HepG2 (cell line): Measurements from ENCODE around the gene SORL1-AS1.

Experiments
- HES4 ChIP-seq: sonication (generic); formaldehyde crosslinking; IDR thresholded peaks from 2 replicates; pipeline ENCODE4 v1.9.0; 2021; ENCODE audit warnings: mild to moderate bottlenecking, missing genetic modification reagents, borderline replicate concordance
- NR2F6 ChIP-seq, 2 experiments: IDR thresholded peaks; 2 replicates each; pipeline ENCODE4 v1.6.1; 2016; ENCODE audit warnings: antibody characterized with exemption in 1 of 2, mild to moderate bottlenecking in 1 of 2
- ZBTB38 ChIP-seq: sonication (generic); formaldehyde crosslinking; IDR thresholded peaks from 2 replicates; pipeline ENCODE4 v1.5.1; 2020; ENCODE audit warnings: mild to moderate bottlenecking, missing genetic modification reagents
- ZNF703 ChIP-seq: sonication (generic); formaldehyde crosslinking; IDR thresholded peaks from 2 replicates; pipeline ENCODE4 v1.5.1; 2020; ENCODE audit warnings: missing genetic modification reagents, mild to moderate bottlenecking, moderate library complexity, borderline replicate concordance
- TF ChIP-seq, protein P1 (sequence below): sonication (generic); formaldehyde crosslinking; IDR thresholded peaks from 2 replicates; pipeline ENCODE4 v1.4.0; 2020; ENCODE audit warnings: missing genetic modification reagents, borderline replicate concordance
- TF ChIP-seq, protein P2 (sequence below): IDR thresholded peaks from 2 replicates; pipeline ENCODE4 v1.4.0; 2020; ENCODE audit warnings: mild to moderate bottlenecking, missing genetic modification reagents
- TF ChIP-seq, protein P3 (sequence below): sonication (generic); formaldehyde crosslinking; IDR thresholded peaks from 2 replicates; pipeline ENCODE4 v1.4.0; 2020; ENCODE audit warnings: missing genetic modification reagents

SORL1-AS1 gene

DNA sequence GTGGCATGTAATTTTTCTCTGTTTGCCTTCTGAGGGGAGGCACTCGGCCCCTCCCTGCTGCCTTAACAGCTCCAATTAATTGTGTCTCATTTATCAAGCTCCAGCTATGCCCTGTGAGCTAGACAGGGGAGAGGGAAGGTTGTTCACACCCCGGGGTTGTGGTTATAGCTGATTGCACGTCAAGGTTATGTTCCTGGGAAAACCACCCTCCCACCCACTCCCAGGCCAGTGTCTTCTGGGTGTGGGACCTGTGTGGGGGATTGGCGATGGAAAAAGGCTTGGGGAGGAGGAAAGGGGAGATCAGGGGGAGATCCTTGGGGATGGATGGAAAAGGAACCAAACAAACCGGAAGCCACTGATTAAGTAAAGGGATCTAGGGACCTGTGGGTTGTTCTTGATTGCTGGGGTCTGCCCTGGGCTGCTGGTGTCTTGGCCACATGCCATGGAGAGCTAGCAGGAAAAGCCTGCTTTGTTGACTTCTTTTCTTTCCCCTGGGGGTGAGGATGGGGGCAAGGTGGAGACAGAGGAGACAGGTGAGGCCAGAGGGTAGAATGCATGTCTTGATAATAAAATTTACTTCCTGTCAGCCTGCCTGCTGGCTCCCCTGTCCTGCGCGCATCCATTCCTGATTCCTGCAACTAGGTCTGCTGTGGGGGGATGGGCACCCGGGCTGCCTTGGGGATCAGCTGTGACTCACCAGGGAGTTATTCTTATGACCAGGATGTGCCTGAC, 13.5 kb upstream of the SORL1-AS1 start (continued):
- TF ChIP-seq ZBTB38 (CRISPR knock-in tag) (peak; percentile 80), HES4 (0 out of 2 replicates have a peak, but pooled peaks have one; percentile 25), ZNF703 (CRISPR knock-in tag) (no peak), NR2F6 (IDR thresholded peaks at IDR 0.05) (no peak), NR2F6 (CRISPR knock-in tag; IDR thresholded peaks at IDR 0.05) (peak; percentile 35; the same call in 1 of the 2 replicates)
- TF ChIP-seq, protein P1, sequence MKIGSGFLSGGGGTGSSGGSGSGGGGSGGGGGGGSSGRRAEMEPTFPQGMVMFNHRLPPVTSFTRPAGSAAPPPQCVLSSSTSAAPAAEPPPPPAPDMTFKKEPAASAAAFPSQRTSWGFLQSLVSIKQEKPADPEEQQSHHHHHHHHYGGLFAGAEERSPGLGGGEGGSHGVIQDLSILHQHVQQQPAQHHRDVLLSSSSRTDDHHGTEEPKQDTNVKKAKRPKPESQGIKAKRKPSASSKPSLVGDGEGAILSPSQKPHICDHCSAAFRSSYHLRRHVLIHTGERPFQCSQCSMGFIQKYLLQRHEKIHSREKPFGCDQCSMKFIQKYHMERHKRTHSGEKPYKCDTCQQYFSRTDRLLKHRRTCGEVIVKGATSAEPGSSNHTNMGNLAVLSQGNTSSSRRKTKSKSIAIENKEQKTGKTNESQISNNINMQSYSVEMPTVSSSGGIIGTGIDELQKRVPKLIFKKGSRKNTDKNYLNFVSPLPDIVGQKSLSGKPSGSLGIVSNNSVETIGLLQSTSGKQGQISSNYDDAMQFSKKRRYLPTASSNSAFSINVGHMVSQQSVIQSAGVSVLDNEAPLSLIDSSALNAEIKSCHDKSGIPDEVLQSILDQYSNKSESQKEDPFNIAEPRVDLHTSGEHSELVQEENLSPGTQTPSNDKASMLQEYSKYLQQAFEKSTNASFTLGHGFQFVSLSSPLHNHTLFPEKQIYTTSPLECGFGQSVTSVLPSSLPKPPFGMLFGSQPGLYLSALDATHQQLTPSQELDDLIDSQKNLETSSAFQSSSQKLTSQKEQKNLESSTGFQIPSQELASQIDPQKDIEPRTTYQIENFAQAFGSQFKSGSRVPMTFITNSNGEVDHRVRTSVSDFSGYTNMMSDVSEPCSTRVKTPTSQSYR (CRISPR knock-in tag): peak; percentile 98
- TF ChIP-seq, protein P2, sequence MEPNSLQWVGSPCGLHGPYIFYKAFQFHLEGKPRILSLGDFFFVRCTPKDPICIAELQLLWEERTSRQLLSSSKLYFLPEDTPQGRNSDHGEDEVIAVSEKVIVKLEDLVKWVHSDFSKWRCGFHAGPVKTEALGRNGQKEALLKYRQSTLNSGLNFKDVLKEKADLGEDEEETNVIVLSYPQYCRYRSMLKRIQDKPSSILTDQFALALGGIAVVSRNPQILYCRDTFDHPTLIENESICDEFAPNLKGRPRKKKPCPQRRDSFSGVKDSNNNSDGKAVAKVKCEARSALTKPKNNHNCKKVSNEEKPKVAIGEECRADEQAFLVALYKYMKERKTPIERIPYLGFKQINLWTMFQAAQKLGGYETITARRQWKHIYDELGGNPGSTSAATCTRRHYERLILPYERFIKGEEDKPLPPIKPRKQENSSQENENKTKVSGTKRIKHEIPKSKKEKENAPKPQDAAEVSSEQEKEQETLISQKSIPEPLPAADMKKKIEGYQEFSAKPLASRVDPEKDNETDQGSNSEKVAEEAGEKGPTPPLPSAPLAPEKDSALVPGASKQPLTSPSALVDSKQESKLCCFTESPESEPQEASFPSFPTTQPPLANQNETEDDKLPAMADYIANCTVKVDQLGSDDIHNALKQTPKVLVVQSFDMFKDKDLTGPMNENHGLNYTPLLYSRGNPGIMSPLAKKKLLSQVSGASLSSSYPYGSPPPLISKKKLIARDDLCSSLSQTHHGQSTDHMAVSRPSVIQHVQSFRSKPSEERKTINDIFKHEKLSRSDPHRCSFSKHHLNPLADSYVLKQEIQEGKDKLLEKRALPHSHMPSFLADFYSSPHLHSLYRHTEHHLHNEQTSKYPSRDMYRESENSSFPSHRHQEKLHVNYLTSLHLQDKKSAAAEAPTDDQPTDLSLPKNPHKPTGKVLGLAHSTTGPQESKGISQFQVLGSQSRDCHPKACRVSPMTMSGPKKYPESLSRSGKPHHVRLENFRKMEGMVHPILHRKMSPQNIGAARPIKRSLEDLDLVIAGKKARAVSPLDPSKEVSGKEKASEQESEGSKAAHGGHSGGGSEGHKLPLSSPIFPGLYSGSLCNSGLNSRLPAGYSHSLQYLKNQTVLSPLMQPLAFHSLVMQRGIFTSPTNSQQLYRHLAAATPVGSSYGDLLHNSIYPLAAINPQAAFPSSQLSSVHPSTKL (CRISPR knock-in tag): peak; percentile 75
- TF ChIP-seq, protein P3, sequence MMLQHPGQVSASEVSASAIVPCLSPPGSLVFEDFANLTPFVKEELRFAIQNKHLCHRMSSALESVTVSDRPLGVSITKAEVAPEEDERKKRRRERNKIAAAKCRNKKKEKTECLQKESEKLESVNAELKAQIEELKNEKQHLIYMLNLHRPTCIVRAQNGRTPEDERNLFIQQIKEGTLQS: peak; percentile 69
